ENCODE measurements around the gene CERS2.

- TF ChIP-seq, protein P1, sequence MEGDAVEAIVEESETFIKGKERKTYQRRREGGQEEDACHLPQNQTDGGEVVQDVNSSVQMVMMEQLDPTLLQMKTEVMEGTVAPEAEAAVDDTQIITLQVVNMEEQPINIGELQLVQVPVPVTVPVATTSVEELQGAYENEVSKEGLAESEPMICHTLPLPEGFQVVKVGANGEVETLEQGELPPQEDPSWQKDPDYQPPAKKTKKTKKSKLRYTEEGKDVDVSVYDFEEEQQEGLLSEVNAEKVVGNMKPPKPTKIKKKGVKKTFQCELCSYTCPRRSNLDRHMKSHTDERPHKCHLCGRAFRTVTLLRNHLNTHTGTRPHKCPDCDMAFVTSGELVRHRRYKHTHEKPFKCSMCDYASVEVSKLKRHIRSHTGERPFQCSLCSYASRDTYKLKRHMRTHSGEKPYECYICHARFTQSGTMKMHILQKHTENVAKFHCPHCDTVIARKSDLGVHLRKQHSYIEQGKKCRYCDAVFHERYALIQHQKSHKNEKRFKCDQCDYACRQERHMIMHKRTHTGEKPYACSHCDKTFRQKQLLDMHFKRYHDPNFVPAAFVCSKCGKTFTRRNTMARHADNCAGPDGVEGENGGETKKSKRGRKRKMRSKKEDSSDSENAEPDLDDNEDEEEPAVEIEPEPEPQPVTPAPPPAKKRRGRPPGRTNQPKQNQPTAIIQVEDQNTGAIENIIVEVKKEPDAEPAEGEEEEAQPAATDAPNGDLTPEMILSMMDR (IDR thresholded peaks at IDR 0.05; ENCODE audit: insufficient read depth, low read depth, low read length): no peak
- no peak for TF ChIP-seq EZH2 (IDR thresholded peaks at IDR 0.05; ENCODE audit: insufficient read depth, low read length)
Measured at GRCh38 chr1:150968491-150968890, 6.1 kb downstream of the CERS2 start.

Measured in astrocyte (in vitro differentiated cells and primary cell).